Gastroesophageal sphincter (tissue), 2 donors: ENCODE measurements around the gene TRAK2.

Experiments used
- EP300 ChIP-seq: sonication (generic); formaldehyde crosslinking; IDR thresholded peaks from one replicate; pipeline ENCODE4 v1.6.1; 2017; ENCODE audit warnings: antibody characterized with exemption, mild to moderate bottlenecking
- POLR2A ChIP-seq, 2 donors: fragments of 450-650 bp; IDR thresholded peaks; one replicate each; pipeline ENCODE4 v1.6.1; 2017; ENCODE audit warnings: antibody characterized with exemption in 2 of 2, mild to moderate bottlenecking in 2 of 2, moderate library complexity in 1 of 2

DNA sequence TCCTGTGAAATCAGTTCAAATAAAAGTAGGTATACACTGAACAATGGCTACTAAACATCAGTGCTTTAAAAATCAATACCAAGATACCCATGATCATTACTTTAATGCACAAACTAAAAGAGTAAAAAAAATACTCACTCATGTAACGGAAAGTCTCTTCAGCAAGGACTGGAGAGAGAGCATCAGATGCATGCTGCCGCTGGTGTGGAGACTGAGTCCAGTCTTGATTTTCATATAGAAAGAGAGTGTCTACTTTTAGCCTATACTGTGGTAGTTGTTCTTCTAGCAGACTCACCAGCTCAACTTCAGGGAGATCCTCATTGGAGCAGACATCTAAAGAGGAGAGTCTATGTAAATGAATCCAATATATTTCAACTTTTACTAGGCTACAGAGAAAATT lies 44.0 kb downstream of the TRAK2 start:
- no peak for TF ChIP-seq POLR2A (IDR thresholded peaks at IDR 0.05)
- TF ChIP-seq EP300, result no peak
